Left forelimb (tissue), 1 donor: ENCODE results near the gene PKD1.

Source experiments
- DNase-seq: peaks from one replicate; pipeline ENCODE4 v3.0.0-alpha.2; 2018; ENCODE audit warnings: low spot score

Gene PKD1

GRCh38 chr16:2087748-2088631 is 47.7 kb downstream of the PKD1 start:
- no peak for DNase-seq

DNA sequence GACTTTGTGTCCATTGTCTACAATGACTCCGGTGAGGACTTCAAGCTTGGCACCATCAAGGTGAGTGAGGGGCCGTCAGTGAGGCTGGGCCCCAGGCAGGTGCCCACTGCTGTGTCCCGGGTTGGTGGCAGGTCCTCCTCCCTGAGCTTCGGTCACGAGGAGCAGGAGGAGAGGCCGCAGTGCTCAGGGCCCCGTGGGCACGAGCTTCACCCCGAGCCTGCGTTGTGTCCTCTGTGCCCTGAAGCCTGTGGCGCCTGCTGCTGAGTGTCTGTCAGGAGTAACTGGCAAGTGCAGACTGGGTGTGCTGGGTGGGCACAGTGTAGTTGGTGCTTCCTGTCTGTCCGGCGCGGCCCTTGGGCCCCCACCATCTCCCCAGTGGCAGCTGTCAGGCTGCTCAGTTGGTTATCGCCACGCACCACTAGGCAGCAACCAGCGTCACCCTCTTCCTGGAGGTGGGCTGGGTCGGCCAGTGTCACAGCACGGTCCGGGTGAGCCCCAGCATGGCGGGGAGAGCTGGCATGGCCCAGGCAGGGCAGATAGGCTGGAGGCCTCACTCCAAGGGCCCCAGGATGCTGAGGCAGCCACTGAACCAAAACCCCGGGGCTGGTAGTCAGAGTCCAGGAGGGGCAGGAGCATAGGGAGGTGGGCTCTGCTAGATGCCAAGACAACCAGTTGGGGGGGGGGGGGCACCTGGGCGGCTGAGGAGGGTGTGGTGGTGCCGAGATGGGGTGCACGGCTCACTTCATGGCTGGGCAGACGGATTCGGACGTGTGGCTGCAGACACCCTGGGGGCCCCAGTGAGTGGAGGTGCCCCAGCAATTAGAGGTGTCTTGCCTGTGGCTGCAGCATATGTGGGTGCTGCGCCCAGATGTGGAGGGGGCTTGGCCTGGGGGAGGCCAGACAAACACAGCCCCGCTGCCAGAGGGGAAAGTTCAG is 48.6 kb downstream of the PKD1 start:
- no peak for DNase-seq

- no peak for DNase-seq
Observed at GRCh38 chr16:2086106-2086742, 49.5 kb downstream of the PKD1 start.

- no peak for DNase-seq
Observed at GRCh38 chr16:2085669-2086068, 50.0 kb downstream of the PKD1 start.

DNA sequence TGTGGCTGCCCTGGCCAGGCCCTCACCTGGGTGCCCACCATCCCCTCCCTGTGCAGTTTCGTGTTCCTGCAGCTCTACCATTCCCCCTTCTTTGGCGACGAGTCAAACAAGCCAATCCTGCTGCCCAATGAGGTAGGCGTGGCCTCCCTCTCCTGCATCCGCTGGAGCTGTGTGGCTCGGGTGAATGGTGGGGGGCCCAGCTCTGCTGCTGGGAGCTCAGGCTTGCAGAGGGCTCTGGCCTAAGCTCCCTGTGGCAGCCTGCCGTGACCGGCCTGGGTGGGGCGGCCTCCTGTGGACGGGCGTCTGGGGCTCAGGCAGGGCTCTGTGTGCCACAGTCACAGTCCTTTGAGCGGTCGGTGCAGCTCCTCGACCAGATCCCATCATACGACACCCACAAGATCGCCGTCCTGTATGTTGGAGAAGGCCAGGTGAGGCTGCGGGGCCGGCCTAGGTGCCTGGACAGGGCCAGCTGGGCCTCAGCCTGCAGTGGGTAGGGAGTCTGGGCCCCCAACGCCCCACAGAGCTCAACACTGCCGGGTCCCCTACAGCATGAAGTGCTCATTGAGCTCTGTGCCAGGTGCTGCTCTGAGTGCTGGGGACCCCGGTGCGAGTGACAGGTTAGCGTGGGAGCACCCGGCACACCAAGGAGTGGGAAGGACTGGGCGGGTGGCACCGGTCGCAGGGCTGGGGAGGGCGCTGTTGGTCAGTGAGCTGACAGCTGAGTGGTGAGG is 50.6 kb downstream of the PKD1 start:
- DNase-seq: no peak

GRCh38 chr16:2083876-2084780 is 51.6 kb downstream of the PKD1 start:
- no peak for DNase-seq

- DNase-seq: no peak
Observed at GRCh38 chr16:2083409-2083808, 52.3 kb downstream of the PKD1 start.

DNA sequence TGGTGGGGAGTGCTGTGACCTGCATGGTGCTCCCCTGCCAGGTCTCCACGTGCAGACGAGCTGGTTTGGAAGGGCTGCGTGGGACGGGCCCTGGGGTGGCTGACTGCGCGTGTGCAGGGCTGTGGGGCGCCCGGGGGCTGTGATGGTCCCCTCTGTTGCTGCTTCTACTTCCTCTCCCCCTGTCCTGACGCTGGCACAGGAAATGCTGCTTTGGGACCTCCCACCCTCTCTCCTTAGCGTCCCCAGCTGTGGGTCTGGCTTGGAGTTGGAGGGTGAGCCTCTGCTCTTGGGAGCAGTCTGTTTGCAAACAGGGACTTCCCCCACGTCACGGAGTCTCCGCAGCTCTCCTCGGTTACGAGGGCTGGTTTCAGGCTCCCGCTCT is 52.7 kb downstream of the PKD1 start:
- no peak for DNase-seq

- DNase-seq: no peak
Observed at GRCh38 chr16:2082171-2082982, 53.3 kb downstream of the PKD1 start.

- DNase-seq: no peak
Observed at GRCh38 chr16:2081201-2082084, 54.3 kb downstream of the PKD1 start.

DNA sequence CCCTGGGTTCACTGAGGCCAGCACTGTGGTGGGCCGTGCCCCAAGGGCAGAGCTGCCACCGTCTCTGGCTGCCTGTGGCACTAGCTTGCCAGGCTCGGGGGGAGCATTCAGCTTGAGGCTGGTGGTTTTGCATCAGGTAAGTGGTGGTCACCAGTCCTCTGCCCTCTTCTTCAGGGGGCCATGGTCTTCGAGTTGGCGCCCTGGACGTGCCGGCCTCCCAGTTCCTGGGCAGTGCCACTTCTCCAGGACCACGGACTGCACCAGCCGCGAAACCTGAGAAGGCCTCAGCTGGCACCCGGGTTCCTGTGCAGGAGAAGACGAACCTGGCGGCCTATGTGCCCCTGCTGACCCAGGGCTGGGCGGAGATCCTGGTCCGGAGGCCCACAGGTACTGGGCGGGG is 55.7 kb downstream of the PKD1 start:
- no peak for DNase-seq

- no peak for DNase-seq
Observed at GRCh38 chr16:2079311-2079800, 56.3 kb downstream of the PKD1 start.

DNA sequence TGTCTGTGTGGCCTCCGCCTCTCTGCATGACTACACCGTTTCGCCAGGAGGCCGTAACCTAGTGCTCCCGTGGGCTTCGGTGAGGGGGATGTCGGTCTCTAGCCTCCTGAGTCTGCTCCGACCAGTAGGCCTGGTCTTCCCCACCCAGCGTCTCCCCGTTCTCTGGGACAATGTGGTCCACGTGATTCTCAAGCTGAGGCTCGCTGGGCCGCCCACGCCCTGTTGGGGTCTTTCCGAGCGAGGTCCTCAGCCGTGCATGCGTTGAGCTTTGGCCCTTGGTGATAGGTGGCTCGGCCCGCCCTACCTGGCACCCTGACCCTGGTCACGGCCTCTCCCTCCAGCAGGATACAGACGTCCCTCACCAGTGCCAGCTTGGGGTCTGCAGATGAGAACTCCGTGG is 57.0 kb downstream of the PKD1 start:
- DNase-seq: no peak

DNA sequence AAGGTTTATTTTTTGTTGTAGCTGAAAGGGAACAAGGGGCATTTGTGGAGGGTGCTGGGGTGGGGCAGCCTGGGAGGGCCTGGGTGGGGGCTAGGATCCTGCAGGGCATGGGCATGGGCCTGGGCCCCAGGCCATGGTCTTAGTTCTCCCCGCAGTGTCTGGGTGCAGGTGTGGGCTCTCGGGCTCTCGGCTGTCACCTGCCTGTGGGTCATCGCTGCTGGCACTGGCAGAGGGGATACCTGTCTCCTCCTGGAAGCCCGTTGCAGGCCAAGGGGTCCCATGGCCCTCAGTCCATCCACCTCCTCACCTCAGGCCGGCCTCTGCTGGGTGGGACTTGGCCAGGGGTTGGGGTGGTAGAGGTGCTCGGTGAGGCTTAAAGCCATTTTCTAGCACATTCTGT is 57.6 kb downstream of the PKD1 start:
- DNase-seq: no peak

DNA sequence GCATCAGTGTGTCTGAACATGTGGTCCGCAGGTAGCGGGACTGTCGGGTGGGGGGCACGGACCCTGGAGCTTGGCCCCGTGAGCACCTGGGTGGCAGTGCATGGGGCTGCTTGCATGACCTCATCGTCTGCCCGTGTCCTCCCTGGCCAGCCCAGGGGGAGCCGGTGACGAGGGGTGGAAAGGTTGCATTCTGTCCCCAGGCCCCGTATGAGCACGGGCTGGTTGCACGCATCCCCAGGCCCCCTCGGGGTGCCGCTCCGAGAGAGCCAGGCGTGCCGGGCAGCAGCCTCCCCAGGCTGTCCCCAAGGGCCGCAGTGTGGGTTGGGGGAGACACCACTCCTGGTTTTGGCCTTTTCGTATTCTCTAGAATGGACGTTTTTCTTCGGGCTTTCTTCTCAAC is 58.0 kb downstream of the PKD1 start:
- DNase-seq: no peak

DNA sequence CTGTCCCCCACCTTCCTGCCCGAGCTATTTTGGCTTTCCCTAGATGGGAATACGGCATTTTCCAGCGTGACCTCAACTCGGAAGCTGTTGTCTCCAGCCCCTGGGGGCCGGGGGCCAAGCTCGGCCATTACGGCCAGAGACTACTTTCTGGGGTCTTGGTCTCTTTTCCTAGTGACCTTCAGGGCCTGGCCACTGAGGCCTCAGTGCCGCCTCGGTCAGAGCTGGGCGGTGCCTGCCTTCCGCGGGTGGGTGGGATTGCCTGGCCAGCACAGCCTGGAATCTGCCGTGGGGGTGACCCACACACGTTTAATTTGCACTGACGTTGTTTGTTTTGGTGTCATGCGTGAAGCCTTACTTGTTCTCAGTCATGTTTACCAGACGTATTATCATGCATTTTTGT is 58.7 kb downstream of the PKD1 start:
- DNase-seq: no peak

GRCh38 chr16:2076072-2076865 is 59.4 kb downstream of the PKD1 start:
- no peak for DNase-seq

DNA sequence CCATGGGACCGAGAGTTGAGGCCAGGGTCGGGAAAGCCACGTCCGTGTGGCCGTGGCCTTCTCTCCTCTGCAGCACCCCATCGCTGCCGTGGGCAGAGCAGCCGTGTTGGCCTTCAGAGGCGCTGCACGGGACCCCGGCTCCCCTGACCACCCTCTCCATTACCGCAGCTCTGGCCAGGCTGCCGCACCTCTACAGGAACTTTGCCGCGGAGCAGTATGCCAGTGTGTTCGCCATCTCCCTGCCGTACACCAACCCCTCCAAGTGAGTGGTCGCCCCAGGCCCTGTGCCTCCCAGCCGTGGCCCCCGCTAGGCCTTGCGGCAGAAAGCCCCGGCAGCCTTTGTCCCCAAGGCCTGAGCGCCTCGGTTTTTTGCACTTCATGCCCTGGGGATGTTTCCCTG is 60.1 kb downstream of the PKD1 start:
- DNase-seq: no peak
